T-helper 1 cell treated with Interleukin-12 subunit alpha and Interleukin-12 subunit beta and Interleukin-4 antibody, amounts not matched to agents 30 ng/mL and 1 ng/mL, for 36 hours (primary cell): ENCODE data around the gene NRSN2. TPM values are rescaled to one million over a fixed set of nuclear protein-coding genes. Genes with fewer than 3 reads are reported as not detected.
"Not testable (repeated sequence)": the region's sequence is repeated elsewhere in the genome, so short reads cannot be mapped to it uniquely, and the experiment has no call there.

ENCODE experiments used
- intact Hi-C: fragments of 100-400 bp; cut with micrococcal nuclease; formaldehyde crosslinking; loops from one replicate; pipeline ENCODE4 v1.15.1; 2024
- total RNA-seq: library from RNA; stranded (reverse); gene quantifications from 2 replicates; pipeline ENCODE4 v1.2.3, GENCODE V29; 2022

The NRSN2 gene
- total RNA-seq, 1 donor from 2014 or later = 2.5 TPM

GRCh38 chr20:325045-325888 is 21.6 kb upstream of the NRSN2 start, which contains the start of gene SOX12:
Gene SOX12, plus strand, starts transcription at chr20:325552. Its CDS starts 373 bp downstream, at chr20:325925.
- intact Hi-C loops = loop anchor here (1.0 to 10.0 kb wide), 8 partner anchors 15 to 520 kb away; partner anchors contain the start of genes C20orf96, CSNK2A1, RBCK1 and ZCCHC3

GRCh38 chr20:325889-326644 is 20.8 kb upstream of the NRSN2 start:
- intact Hi-C loops = loop anchor here (1.0 to 10.0 kb wide), 8 partner anchors 16 to 519 kb away; partner anchors contain the start of genes C20orf96, CSNK2A1, RBCK1 and ZCCHC3

GRCh38 chr20:326645-327185 is 20.2 kb upstream of the NRSN2 start:
- intact Hi-C loops = loop anchor here (1.0 to 10.0 kb wide), 2 partner anchors 136 to 518 kb away; partner anchors contain the start of gene TBC1D20

GRCh38 chr20:327186-328026 is 19.5 kb upstream of the NRSN2 start:
- intact Hi-C loops = loop anchor here (1.0 to 10.0 kb wide), 2 partner anchors 135 to 517 kb away; partner anchors contain the start of gene TBC1D20

- intact Hi-C loops = loop anchor here (10.0 kb wide), 1 partner anchor 516 kb away; no protein-coding TSS in a partner anchor
These were observed 18.6 kb upstream of the NRSN2 start for GRCh38 chr20:328027-328974.

- intact Hi-C loops = loop anchor here (1.0 to 10.0 kb wide), 2 partner anchors 18 to 516 kb away; partner anchors contain the start of gene NRSN2
These were observed 17.8 kb upstream of the NRSN2 start for GRCh38 chr20:328975-329695.

- intact Hi-C loops = loop anchor here (1.0 to 10.0 kb wide), 6 partner anchors 17 to 515 kb away; partner anchors contain the start of genes C20orf96, NRSN2 and ZCCHC3
These were observed 17.1 kb upstream of the NRSN2 start for GRCh38 chr20:329851-330232.

GRCh38 chr20:330233-331149 is 16.4 kb upstream of the NRSN2 start:
- intact Hi-C loops = loop anchor here (1.0 kb wide), 4 partner anchors 33 to 121 kb away; partner anchors contain the start of genes C20orf96 and ZCCHC3

GRCh38 chr20:334578-334977 is 12.3 kb upstream of the NRSN2 start:
- intact Hi-C loops = no loop called here

- intact Hi-C loops = not testable (repeated sequence)
These were observed 10.9 kb upstream of the NRSN2 start for GRCh38 chr20:336040-336439.

- intact Hi-C loops = no loop called here
These were observed 5.2 kb upstream of the NRSN2 start for GRCh38 chr20:341682-342081.

- intact Hi-C loops = no loop called here
These were observed 3.8 kb upstream of the NRSN2 start for GRCh38 chr20:343107-343506.

GRCh38 chr20:346033-346639 is 775 bp upstream of the NRSN2 start:
- intact Hi-C loops = no loop called here

GRCh38 chr20:347317-347639 is 367 bp downstream of the NRSN2 start:
- intact Hi-C loops = loop anchor here (1.0 kb wide), 3 partner anchors 18 to 115 kb away; partner anchors contain the start of genes C20orf96 and TBC1D20

- intact Hi-C loops = loop anchor here (1.0 kb wide), 4 partner anchors 19 to 114 kb away; partner anchors contain the start of genes C20orf96, SOX12 and TBC1D20
These were observed 951 bp downstream of the NRSN2 start for GRCh38 chr20:347640-348484.
